Stimulated activated naive CD8-positive, alpha-beta T cell treated with anti-CD3 and anti-CD28 coated beads, Interleukin-15, Interleukin-2, amounts not matched to agents 100 U/mL and 50 U/mL, for 24 hours (primary cell): Measurements from ENCODE around the gene OSER1.
"Not testable (repeated sequence)": the region's sequence is repeated elsewhere in the genome, so short reads cannot be mapped to it uniquely, and the experiment has no call there.

Experiments used
- ATAC-seq: fragments of 150-1000 bp; cut with Tn5 transposase; one replicate; pipeline ENCODE4 v1.10.0; 2021
- DNase-seq: peaks from one replicate; pipeline ENCODE4 v3.0.0; 2021

Gene OSER1

DNA sequence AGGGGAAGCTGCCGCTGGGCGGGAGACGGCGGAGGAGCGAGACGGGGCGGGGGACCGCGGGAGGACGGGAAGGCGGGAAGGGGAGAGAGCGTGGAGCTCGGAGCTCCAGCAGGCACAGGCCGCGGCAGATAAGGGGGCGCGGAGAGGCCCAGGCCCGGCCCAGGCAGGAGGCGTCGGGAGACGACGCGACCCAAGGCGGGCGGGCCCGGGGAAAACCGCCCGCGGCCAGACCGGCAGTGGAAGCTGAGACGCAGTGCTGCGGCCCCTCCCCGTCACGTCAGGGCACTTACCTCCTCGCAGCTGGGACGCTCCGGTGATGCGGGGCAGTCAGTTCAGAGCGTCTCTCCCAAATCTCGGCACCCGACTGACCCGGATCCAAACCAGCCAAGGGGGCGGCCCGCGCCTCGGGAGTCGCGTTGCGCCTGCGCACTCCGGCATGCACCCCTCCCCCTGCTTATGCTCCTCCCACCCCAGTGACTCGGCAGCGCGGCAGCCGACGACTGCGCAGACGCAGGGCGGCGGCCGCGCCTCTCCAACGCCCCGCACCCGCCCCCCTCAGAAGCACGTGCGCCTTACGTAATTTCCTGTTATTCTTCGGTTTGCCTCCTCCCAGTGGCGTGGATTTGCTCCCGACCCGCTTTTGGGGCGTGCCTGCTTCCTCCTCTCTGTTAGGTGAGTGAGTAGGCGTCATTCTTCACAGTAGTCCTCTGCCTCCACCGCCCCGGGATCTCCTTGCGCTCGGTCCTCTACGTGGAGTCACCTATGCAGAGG is at the start of gene OSER1:
Gene OSER1 (minus strand): TSS at position 366 of the 771 bp plus-strand sequence. CDS start 3,814 bp downstream, outside the sequence.
- ATAC-seq (peak; percentile 89), DNase-seq (peak; percentile 98)

DNA sequence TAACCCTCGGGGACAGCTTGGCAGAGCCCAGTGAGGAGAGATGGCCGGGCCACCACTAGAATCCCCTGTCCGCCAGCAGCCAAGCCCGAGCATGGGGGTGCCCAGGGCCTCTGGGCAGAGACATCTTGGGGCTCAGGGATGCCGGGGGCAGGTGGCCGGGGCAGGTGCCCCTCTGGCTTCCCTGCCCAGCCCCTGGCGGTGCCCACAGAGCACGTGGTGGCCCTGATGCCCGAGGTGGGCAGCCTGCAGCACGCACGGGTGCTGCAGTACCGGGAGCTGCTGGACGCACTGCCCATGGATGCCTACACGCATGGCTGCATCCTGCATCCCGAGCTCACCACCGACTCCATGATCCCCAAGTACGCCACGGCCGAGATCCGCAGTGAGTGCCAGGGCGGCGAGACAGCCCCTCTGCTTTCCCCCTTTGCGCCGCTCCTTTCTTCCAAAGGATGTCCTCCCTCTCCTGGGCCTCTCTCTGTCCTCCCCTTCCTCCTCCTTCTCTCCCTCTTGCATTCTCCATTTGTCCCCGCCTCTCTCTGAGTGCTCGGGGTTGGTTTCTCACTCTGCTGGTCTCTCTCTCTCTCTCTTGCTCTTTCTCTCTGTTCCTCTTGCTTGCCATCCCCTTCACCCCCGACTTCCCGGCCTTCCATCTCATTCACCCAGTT is 47.8 kb upstream of the OSER1 start:
- no peak for ATAC-seq
- no peak for DNase-seq

DNA sequence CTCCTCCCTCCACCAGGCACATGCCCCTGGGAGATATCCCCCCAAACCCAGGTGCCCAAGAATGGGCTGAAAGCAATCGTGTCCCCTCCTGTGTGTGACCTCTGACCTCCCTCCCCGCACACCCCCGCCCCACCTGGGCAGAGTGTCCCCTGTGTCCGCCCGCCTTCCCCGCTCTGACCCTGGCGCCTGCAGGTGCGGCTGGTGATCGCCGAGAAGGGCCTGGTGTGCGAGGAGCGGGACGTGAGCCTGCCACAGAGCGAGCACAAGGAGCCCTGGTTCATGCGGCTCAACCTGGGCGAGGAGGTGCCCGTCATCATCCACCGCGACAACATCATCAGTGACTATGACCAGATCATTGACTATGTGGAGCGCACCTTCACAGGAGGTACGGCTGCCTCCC is 46.4 kb upstream of the OSER1 start:
- ATAC-seq (no peak), DNase-seq (no peak)

DNA sequence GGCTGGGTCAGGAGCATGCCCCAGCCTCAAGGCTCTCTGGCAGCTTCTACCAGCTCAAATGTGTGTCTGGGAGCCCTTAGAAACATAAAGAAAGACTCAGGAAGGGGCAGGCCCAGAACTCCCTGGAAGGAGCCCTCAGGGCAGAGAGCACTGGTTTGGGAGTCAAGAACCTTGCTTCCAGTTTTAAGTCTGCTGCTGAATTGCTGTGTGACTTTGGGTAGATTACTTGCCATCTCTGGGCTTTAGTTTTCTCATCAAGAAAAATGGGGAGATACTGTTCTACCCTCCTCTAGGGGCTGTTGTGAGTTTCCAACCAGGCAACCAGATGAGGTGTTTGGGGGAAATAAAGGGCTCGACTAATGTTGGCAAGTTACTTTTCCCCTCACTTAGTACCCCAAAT is 45.4 kb upstream of the OSER1 start:
- ATAC-seq (no peak), DNase-seq (no peak)

DNA sequence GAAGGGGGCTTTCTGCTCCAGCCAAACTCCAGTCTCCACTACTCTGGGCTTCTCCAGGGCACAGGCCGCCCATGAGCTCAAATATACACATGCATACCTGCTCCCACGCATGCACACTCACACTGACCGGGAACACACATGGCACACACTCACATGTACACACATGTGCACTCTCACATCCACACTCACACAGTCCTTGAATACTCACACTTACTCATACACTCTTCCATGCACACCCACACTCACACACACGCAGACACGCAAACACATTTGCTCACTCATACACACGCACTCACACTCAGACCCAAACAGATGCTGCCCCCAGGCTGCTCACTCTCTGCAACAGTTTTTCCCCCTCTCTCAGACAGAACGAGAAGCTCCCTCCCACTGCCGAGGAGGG is 43.5 kb upstream of the OSER1 start:
- DNase-seq (no peak), ATAC-seq (no peak)

DNA sequence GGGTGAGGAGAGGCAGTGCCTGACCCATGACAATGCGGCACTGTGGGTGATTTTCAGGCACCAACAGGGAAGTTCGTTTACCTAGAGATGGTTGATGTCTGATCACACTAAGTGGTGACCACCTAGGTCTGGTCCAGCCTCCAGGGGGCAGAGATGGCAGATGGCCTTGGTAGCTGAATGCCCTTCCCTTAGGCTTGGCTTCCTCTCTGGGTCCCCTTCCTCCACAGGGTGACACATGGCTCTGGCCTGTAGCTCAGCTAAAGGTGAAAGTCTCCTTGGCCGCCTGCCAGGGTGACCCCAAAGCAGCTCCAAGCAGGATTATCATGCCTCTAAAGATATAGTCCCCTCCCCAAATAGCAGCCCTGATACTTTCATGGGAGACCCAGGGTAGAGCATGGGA is 43.0 kb upstream of the OSER1 start:
- no peak for DNase-seq

DNA sequence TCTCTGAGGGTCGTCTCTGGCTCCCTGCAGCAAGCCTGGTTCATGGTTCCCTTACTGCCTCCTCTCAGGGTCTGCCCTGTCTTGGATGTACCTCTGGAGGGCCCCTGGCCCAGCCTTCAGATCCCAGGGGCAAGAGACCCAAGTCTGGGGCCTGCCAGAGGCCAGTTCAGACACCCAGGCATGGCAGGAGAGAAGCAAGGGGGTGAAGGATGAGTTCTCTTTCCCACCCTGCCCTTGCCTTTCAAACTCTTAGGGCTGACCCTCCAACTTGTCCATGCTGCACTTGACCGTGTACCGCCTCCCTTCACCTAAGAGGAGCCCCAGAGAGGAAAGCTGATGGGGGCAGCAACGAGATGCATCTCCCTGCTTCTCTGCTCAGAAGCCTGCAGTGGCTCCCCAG is 40.7 kb upstream of the OSER1 start:
- DNase-seq (no peak), ATAC-seq (no peak)

More for the DNA sequence above, 43.0 kb upstream of the OSER1 start:
- no peak for ATAC-seq

DNA sequence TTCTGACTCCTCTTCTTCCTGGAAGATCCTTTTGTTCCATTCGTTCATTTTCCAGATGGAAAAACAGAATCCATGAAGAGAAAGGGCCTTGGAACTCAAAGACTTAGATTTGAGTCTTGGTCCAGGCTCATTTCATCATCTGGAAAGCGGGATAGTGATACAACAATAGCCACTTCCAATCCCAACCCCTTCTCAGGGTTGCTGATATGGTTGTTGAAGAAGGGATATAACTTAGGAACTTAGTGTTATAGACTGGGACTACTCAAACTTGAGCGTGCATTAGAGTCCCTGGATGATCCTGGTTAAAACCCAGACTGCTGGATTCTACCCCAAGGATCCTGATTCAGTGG is 37.8 kb upstream of the OSER1 start:
- ATAC-seq = no peak
- DNase-seq = no peak

DNA sequence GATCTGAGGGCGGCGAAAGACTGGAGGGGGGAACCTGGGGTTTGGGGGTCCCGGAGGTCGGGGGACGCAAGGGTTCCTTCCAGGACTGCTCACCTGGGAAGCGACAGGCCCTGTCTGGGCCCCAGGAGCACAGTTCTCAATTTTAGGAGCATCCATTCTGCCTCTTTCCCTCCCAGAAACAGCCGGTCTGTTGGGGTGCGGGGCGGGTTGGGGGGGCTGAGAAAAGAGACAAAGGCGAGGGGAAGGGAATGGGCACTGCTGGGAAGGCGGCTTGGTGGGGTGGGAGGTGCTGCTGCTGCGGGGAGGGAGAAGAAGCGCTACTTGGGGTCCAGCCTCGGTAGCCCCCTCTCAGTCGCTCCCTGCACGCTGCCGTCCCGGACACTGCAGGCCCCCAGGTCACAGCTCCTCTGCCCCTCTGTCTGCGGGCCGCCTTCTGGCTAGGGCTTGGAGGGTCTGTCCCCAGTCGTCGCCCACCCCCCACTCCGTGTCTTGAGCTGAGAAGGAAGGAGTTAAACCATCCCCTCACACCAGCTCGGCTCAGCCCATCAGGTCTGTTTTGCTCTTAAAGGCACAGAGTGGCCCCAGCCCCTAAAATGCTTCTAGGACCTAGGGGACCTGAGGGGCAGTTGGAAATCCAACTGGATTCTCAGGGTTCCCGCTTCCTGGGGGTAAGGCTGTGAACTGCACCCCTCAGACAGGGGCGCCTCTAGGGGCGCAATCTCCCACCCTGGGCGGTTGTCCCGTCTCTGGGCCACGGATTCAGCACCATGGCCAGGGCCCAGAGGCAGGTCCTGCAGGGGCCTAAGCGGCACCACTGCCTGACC is 37.2 kb upstream of the OSER1 start:
- DNase-seq (peak; percentile 55), ATAC-seq (peak; percentile 55)

DNA sequence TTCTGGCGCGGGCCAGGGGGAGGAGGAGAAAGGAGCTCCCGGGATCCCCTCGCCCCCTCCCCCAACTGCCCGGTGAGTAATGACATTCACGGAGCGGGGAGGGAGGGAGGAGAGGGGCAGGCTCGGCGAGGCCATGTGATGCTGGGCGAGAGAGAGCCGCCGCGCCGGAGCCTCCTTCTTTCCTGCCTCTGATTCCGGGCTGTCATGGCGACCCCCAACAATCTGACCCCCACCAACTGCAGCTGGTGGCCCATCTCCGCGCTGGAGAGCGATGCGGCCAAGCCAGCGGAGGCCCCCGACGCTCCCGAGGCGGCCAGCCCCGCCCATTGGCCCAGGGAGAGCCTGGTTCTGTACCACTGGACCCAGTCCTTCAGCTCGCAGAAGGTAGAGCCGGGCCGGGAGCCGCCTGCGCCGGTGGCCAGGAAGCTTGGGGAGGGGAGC is 36.6 kb upstream of the OSER1 start, which contains the start of gene GDAP1L1:
Gene GDAP1L1 (plus strand): TSS at position 178 of the 441 bp plus-strand sequence. CDS start 27 bp downstream, at position 205.
- ATAC-seq (no peak), DNase-seq (no peak)

DNA sequence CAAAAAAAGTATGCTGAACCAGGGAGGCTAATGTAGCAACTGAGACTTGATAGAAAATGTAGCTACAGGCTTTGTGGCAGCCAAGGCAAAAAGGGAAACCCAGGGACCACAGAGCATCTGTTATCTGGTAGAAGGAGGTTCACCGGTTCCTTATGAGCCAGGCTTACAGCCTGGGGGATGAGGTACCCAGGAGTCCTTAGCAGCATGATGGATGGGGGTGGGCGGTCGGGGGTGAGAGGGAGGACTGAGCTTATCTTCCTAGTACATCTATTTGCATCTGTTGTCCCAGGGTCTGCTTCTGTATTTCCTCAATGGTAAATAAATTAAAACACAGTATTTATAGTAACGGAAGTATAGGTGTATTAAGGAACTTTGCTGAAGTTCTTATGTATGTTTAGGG is 35.4 kb upstream of the OSER1 start:
- no peak for DNase-seq
- no peak for ATAC-seq

DNA sequence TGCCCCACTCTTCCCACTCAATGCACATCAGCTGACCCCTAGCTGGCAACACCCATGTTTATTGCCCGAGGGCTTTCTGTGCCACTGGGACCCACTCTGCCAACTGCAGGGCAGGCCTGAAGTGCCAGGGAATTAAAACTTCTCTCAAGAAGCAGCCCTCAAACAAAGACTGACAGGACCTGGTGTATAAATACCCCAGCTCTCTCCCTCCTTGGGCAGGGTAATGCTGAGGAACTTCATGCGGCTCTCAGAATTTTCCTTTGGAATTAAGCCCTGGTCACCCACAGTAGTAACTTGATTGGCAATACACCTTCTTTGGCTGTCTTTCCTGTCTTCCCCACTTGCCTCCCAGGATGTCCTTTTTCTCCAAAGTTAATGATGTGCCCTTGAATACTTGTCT is 31.2 kb upstream of the OSER1 start:
- no peak for ATAC-seq
- no peak for DNase-seq

DNA sequence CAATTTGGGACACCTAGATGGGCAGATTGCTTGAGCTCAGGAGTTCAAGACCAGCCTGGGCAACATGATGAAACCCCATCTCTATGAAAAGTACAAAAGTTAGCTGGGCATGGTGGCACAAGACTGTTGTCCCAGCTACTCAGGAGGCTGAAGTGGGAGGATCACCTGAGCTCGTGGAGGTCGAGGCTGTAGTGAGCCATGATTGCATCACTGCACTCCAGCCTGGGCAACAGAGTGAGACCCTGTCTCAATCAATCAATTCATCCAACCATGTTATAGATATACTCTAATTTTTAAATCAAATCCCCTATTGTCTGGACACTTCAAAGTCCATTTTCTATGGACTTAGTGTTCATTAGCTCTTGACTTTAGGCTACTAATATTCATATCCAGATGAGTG is 26.3 kb upstream of the OSER1 start:
- not testable (repeated sequence) for ATAC-seq, DNase-seq

DNA sequence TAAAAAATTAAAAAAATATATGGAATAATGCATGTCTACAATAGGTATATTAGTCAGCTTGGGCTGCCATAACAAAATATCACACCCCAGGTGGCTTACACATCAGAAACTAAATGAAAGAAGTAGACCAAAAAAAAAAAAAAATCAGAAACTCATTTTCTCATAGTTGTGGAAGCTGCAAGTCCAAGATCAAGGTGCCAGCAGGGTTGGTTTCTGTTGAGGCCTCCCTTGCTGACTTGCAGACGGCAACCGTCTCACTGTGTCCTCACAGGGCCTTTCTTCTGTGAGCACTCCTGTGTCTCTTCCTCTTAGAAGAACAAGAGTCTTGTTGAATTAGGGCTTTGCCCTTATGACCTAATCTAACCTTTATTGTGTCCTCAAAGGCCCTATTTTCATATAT is 25.1 kb upstream of the OSER1 start:
- ATAC-seq (no peak), DNase-seq (no peak)

DNA sequence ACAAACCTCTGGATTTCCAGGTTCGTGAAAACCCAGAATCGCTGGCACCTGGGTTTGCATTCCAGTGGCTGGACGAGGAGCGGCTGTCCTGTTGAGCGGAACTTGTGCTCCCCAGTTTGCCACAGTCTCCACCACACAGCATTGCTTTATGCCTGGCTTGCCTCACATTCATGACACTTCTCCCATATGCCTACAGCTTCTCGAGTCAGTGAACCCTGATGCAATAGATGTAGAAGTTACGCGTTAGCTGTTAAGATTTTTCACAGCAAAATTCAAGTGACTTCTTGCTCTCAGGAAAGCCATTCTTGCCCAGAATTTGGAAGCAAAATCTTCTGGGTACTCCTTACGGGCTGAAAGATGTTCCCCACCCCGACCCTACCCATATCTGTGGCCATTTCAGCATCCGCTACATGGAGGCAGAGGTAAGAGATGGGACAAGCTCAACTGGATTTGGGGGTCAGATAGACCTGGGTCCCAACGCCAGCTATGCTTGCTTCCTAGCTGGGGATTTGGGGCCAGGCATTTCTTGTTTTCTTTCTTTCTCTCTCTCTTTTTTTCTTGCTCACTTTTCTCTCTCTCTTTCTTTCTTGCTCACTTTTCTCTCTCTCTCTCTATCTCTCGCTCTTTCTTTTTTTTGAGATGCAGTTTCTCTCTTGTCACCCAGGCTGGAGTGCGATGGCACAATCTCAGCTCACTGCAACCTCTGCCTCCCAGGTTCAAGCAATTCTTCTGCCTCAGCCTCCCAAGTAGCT is 24.2 kb upstream of the OSER1 start:
- no peak for ATAC-seq
- DNase-seq = no peak

DNA sequence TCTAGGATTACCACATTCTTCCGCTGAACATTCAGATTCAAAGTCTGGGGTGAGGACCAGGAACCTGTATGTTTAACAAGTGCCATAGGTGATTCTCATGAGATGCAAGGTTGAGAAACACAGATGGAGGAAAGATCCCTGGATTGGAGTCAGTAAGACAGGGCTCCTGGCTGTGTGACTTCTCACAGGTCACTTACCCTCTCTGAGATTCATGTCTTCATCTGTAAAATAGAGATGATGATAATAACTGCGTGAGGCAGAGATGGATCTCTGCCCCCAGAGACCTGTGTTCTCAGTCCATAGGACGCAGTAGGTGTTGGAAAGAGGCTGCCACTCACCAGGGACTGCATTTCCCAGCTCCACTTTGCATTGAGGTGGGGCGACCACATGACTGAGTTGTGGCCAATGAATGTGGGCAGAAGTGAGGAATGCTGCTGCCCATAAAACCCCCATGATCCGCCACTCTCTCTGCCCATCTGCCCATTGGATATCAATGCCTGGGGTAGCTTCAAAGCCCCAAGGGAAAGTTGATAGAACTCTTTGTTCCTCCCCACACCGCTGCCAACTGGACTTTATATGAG is 23.0 kb upstream of the OSER1 start:
- no peak for ATAC-seq

DNA sequence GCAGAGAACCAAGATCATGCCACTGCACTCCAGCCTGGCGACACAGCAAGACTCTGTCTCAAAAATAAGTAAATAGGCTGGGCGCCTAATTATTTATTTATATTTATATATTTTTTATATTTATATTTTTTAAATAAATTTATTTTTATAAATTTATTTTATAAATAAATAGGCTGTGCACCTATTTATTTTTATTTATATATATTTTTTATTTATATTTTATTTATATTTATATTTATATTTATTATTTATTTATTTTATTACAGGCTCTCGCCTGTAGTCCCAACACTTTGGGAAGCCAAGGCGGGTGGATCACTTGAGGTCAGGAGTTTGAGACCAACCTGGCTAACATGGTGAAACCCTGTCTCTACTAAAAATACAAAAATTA is 21.9 kb upstream of the OSER1 start:
- not testable (repeated sequence) for DNase-seq, ATAC-seq

More for the DNA sequence above, 23.0 kb upstream of the OSER1 start:
- DNase-seq = no peak

DNA sequence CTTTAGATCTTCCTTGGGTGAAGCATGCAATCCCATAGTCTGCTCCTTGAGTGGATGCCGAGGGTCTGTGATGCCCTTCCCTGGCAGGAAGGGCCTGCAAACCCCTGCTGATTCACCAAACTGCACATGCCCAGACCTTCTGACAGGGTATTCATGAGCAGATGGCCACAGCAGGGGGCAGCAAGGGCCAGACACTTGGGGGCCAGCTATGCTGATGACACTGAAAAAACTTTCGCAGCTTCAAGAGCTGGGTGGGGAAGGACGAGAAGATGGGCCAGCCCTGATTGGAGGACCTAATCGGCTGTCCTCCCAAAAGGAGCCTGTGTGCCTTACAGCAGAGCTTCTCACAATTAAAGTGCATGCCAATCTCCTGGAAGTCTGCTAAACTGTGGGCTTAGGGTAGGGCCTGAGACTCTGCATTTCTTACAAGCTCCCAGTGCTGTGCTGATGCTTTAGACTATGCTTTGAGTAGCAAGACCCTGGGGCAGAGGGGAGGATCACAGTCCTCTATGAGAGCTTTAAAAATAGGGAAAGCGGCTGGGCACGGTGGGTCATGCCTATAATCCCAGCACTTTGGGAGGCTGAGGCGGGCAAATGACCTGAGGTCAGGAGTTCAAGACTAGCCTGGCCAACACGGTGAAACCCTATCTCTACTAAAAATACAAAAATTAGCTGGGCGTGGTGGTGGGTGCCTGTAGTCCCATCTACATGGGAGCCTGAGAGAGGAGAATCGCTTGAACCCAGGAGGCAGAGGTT is 21.3 kb upstream of the OSER1 start:
- DNase-seq = no peak

DNA sequence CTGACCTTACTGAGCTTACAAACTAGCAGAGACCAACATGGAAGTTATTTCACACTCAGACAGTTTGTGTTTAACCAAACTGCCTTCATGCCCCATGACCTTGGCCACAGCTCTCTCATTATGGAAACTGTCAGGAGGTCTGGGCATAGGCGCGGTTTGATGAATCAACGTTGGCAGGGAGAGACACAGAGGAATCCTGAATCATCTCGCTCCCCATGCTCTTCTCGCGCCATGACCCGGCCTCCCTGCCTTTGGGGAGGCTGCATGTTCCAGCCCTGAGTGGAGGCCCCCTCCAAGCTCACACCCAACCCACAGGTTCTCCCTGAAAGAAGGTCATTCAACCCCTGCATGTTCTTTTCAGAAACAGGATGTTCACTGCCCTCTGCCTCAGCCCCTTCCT is 20.6 kb upstream of the OSER1 start:
- DNase-seq (no peak), ATAC-seq (peak; percentile 71)

More for the DNA sequence above, 21.3 kb upstream of the OSER1 start:
- ATAC-seq = no peak

DNA sequence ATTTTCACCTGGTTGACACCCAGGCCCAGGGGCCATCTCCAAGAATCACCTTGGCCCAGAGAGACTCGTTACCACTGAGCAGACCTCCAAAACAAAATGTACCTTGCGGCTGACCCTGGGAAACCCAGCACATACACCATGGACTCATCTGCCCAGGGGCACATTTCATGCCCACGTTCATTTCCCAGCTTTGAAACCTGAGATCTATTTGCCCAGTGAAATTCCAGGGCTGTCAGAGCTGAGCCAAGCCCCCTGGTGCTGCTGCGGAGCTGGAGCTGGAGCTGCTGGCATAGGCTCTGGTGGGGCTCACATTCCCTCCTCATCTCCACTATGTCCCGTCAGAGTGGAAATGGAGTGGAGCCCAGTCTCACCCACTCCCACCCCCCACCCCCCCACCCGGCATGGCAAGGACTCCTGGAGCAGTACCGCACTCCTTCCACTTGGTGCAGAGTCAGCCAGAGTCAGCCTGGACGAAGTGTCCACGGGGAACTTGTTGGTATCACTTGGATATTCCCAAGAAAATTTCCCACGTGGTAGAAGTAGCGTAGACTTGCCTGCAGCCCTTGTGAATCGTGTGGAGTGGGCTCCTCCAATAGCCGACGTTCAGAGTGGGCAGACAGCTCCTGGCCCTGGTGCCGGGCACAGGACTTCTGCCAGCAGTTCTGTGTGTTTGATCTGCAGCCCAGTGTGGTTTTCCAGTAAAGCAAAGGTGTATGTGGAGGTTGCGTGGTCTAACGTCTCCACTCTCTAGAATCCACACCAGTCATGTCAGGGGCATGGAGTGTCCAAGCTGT is 18.1 kb upstream of the OSER1 start:
- DNase-seq (no peak), ATAC-seq (no peak)
